CD4-positive, alpha-beta T cell treated with Interleukin-4 for 4 hours (primary cell): ENCODE results near the gene PSTPIP1.

Experiments
- DNase-seq: peaks from one replicate; pipeline ENCODE4 v3.0.0-alpha.2; 2020

The PSTPIP1 gene

GRCh38 chr15:77075528-77075927, 80.6 kb downstream of the PSTPIP1 start:
- DNase-seq = no peak

- no peak for DNase-seq
These were observed 81.5 kb downstream of the PSTPIP1 start for GRCh38 chr15:77076323-77076915.

- DNase-seq = no peak
These were observed 87.0 kb downstream of the PSTPIP1 start for GRCh38 chr15:77081971-77082370.

- peak; percentile 55 for DNase-seq
These were observed 88.6 kb downstream of the PSTPIP1 start for GRCh38 chr15:77083381-77084160.

GRCh38 chr15:77084436-77084835, 89.5 kb downstream of the PSTPIP1 start:
- DNase-seq = no peak

GRCh38 chr15:77085297-77085696, 90.4 kb downstream of the PSTPIP1 start:
- DNase-seq = no peak
